ENCODE data around the gene COL23A1.

Gene COL23A1

DNA sequence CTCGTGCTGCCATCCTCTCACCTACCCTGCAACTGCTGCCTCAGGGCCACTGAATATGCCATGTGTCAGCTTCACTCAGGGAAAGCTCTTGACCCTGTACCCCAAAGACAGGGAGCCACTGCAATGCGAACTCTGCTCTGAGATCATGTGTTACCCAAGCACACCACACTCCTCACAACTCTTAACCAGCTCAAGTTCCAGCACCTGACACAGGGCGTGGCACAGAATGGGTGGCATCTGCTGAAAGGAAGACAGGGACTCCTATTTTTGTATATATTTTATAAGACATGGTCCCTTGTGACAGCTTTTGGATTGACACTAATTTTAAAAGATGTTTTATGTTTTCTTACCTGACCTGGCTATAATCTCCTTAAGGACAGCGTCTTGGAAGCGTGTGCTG is 368.3 kb downstream of the COL23A1 start:
- peaks cover 7% of the 10 kb centered on the region; the same call in 1 of the 2 replicates for H3K4me1 ChIP-seq (ENCODE audit: control insufficient read depth, insufficient read depth, low read length)
- no peak overlapping the region for H3K4me3 ChIP-seq (ENCODE audit: low read depth, low read length)
- H3K27ac ChIP-seq (ENCODE audit: low read depth, low read length), result no peak overlapping the region
- H3K36me3 ChIP-seq (ENCODE audit: control insufficient read depth, insufficient read depth, low read length), result peaks cover 53% of the 10 kb centered on the region
- no peaks in the 10 kb centered on the region for H3K9me3 ChIP-seq (ENCODE audit: control insufficient read depth, insufficient read depth, low read length)
- H3K27me3 ChIP-seq (ENCODE audit: control insufficient read depth, insufficient read depth, low read length), result no peaks in the 10 kb centered on the region
- H3K9ac ChIP-seq (ENCODE audit: low read depth, low read length), result no peak overlapping the region

DNA sequence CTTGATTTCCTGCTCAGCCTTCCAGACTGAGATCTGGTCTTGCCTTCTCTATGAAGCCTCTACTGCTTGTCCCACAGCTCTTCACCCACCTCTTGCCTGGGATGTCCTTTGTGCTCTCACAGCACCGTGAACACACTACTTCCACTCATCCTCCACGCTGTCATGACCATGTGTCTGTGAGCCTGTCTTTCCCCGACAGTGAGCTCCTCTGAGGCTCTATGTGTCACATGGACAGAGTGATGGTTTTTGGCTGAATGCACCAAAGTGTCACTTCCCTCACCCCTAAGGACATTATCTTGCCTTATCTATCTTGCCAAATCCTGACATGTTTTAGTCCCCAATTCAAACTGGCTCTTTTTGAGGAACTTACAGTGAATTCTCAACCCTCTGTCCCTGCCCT is 368.9 kb downstream of the COL23A1 start:
- Histone ChIP-seq H3K4me3 (ENCODE audit: low read depth, low read length) (no peak overlapping the region), H3K36me3 (ENCODE audit: control insufficient read depth, insufficient read depth, low read length) (peaks cover 54% of the 10 kb centered on the region), H3K4me1 (ENCODE audit: control insufficient read depth, insufficient read depth, low read length) (peaks cover 10% of the 10 kb centered on the region), H3K9ac (ENCODE audit: low read depth, low read length) (no peak overlapping the region), H3K9me3 (ENCODE audit: control insufficient read depth, insufficient read depth, low read length) (no peaks in the 10 kb centered on the region), H3K27me3 (ENCODE audit: control insufficient read depth, insufficient read depth, low read length) (no peaks in the 10 kb centered on the region), H3K27ac (ENCODE audit: low read depth, low read length) (no peak overlapping the region)

DNA sequence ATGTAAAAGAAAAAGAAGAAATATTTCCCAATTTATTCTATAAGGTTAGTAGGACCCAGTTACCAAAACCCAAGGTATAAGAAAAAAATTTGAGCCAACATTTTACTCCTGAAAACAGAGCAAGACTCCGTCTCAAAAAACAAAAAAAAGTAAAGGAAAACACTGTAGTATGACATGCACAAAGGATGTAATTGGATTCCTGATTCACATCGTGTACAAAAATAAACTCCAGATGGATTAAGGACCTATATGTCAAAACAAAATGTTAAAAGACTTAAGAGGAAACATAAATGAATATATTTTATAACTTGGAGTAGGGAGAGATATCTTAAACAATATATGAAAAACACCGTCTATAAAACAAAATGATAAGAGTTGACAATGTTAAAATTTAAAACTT is 371.4 kb downstream of the COL23A1 start:
- peaks cover 9% of the 10 kb centered on the region for H3K4me1 ChIP-seq (ENCODE audit: control insufficient read depth, insufficient read depth, low read length)
- H3K9ac ChIP-seq (ENCODE audit: low read depth, low read length), result no peak overlapping the region
- peaks cover 62% of the 10 kb centered on the region for H3K36me3 ChIP-seq (ENCODE audit: control insufficient read depth, insufficient read depth, low read length)
- H3K27me3 ChIP-seq (ENCODE audit: control insufficient read depth, insufficient read depth, low read length), result no peaks in the 10 kb centered on the region
- no peaks in the 10 kb centered on the region for H3K9me3 ChIP-seq (ENCODE audit: control insufficient read depth, insufficient read depth, low read length)
- no peak overlapping the region for H3K27ac ChIP-seq (ENCODE audit: low read depth, low read length)
- no peak overlapping the region for H3K4me3 ChIP-seq (ENCODE audit: low read depth, low read length)

DNA sequence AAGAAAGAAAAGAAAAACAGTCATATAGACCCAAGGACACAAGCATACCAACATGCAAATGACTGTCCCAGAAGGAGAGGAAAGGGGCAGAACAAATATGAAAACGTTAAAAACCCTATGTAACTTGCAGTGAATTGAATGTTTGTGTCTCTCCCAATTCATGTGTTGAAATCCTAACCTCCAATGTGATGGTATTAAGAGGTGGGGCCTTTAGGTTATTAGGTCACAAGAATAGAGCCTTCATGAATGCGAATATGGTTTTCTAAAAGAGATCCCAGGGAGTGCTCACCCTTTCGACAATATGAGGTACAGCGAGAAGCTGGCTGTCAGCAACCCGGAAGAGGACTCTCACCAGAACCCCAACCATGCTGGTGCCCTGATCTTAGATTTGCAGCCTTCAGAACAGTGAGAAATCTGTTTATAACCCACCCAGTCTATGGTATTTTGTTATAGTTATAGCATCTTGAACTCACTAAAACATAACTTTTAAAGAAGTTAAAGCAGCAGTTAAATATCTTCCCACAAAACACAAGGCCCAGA is 371.9 kb downstream of the COL23A1 start:
- H3K9ac ChIP-seq (ENCODE audit: low read depth, low read length), result no peak overlapping the region
- peaks cover 67% of the 10 kb centered on the region for H3K36me3 ChIP-seq (ENCODE audit: control insufficient read depth, insufficient read depth, low read length)
- H3K4me1 ChIP-seq (ENCODE audit: control insufficient read depth, insufficient read depth, low read length), result peaks cover 8% of the 10 kb centered on the region
- H3K9me3 ChIP-seq (ENCODE audit: control insufficient read depth, insufficient read depth, low read length), result no peaks in the 10 kb centered on the region
- H3K4me3 ChIP-seq (ENCODE audit: low read depth, low read length), result no peak overlapping the region
- H3K27me3 ChIP-seq (ENCODE audit: control insufficient read depth, insufficient read depth, low read length), result no peaks in the 10 kb centered on the region
- no peak overlapping the region for H3K27ac ChIP-seq (ENCODE audit: low read depth, low read length)

DNA sequence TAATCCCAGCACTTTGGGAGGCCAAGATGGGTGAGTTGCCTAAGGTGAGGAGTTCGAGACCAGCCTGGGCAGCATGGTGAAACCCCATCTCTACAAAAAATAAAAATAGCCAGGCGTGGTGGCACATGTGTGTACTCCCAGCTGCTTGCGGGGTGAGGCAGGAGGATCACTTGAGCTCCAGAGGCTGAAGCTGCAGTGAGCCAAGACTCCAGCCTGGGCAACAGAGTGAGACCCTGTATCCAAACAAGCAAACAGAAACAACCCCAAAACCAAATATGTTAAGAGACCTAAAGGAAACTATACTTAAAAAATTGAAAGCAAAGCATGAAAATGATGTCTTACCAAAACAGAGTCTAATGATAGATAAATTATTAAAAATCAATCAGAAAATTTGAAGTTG is 373.4 kb downstream of the COL23A1 start:
- Histone ChIP-seq H3K9ac (ENCODE audit: low read depth, low read length) (no peak overlapping the region), H3K4me3 (ENCODE audit: low read depth, low read length) (no peak overlapping the region), H3K4me1 (ENCODE audit: control insufficient read depth, insufficient read depth, low read length) (peaks cover 8% of the 10 kb centered on the region), H3K36me3 (ENCODE audit: control insufficient read depth, insufficient read depth, low read length) (peaks cover 77% of the 10 kb centered on the region), H3K27me3 (ENCODE audit: control insufficient read depth, insufficient read depth, low read length) (no peaks in the 10 kb centered on the region), H3K9me3 (ENCODE audit: control insufficient read depth, insufficient read depth, low read length) (no peaks in the 10 kb centered on the region), H3K27ac (ENCODE audit: low read depth, low read length) (no peak overlapping the region)

DNA sequence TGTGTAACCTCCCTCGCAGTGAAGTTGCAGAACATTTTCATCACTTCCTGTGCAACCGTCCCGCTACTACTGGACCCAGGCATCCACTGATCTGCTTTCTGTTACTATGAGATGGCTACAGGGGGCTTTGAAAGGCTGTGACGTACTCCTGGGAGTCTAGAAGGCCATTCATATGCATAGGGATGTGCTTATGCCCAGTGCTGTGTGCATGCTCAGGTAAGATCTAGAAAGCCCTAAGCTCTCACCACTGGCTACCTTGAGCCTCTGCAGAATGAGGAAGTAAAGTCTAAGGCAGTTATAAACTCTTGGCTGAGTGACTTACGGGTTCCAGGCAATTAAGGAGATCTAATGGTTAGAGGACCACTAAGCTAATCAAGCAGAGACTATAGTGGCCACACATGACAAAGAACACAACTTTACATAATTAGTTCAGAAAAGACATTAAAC is 374.1 kb downstream of the COL23A1 start:
- Histone ChIP-seq H3K36me3 (ENCODE audit: control insufficient read depth, insufficient read depth, low read length) (peaks cover 77% of the 10 kb centered on the region), H3K9ac (ENCODE audit: low read depth, low read length) (no peak overlapping the region), H3K9me3 (ENCODE audit: control insufficient read depth, insufficient read depth, low read length) (no peaks in the 10 kb centered on the region), H3K4me3 (ENCODE audit: low read depth, low read length) (no peak overlapping the region), H3K27me3 (ENCODE audit: control insufficient read depth, insufficient read depth, low read length) (no peaks in the 10 kb centered on the region), H3K27ac (ENCODE audit: low read depth, low read length) (no peak overlapping the region), H3K4me1 (ENCODE audit: control insufficient read depth, insufficient read depth, low read length) (peaks cover 8% of the 10 kb centered on the region)

DNA sequence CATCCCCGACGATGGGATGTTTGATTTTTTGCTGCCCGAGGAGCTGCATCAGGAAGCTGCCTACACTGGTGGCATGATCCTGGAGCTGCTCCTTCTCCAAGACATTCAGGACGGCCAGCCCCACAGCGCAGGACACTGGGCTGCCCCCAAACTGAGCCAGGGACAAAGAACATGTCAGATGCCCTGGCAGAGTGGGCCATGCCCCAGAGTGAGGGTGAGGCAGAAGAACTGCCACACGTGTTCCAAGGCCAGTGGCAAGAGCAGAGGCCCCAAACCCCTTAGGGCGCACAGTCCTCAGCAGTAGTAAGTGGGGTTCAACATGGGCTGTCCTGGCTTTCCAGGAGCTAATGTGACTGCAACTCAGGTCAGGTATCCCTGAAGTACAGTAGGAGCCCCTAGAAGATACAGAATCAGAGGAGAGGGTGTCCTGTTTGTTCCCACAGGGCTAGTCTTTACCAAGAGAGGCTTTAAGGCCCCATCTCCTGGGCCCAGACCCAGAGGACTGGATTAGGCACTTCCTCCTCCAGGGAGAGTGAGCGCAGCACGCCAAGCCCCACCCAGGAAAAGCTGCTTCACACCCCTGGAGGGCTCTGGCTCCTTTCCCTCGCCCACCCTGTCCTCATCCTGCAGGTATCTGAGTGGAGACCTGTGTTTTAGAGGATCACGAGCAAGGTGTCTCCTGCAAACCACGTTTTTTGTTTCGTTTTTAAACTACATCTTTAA is 374.8 kb downstream of the COL23A1 start:
- H3K9me3 ChIP-seq (ENCODE audit: control insufficient read depth, insufficient read depth, low read length), result no peaks in the 10 kb centered on the region
- H3K4me3 ChIP-seq (ENCODE audit: low read depth, low read length), result no peak overlapping the region
- H3K27ac ChIP-seq (ENCODE audit: low read depth, low read length), result peak overlapping the region; percentile 65
- H3K4me1 ChIP-seq (ENCODE audit: control insufficient read depth, insufficient read depth, low read length), result peaks cover 8% of the 10 kb centered on the region
- no peak overlapping the region for H3K9ac ChIP-seq (ENCODE audit: low read depth, low read length)
- no peaks in the 10 kb centered on the region for H3K27me3 ChIP-seq (ENCODE audit: control insufficient read depth, insufficient read depth, low read length)
- H3K36me3 ChIP-seq (ENCODE audit: control insufficient read depth, insufficient read depth, low read length), result peaks cover 77% of the 10 kb centered on the region

DNA sequence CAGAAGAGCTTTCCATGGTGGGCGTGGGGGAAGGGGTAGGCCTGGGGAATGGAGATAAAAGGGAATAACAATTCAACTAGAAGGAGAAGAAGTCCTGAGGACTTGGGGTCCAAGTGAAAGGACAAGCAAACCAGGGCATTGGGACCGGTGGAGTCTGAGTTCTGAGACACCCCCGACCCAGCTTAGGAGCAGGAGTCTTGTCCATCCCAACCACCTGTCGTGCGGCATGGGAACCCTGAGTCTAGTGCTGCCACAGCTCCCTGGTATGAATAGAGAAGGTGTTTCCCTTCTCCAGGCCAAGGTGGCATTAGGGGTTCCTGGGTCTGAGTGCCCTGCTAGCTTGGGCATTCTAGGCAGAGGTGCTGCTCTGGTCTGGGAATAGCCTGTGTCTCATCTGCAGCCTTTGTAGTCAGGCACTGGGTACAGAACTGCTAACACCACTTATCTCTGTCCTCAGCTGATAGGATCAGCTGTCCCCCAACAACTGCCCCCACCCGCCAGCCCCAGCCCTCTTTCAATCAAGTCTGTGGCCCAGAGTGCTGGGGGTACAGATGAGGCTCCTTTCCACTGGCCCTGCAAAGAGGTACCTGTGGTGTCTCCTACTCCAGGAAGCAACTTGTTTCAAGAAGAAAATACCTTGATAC is 375.9 kb downstream of the COL23A1 start:
- Histone ChIP-seq H3K9me3 (ENCODE audit: control insufficient read depth, insufficient read depth, low read length) (no peaks in the 10 kb centered on the region), H3K27ac (ENCODE audit: low read depth, low read length) (no peak overlapping the region), H3K36me3 (ENCODE audit: control insufficient read depth, insufficient read depth, low read length) (peaks cover 87% of the 10 kb centered on the region), H3K4me3 (ENCODE audit: low read depth, low read length) (no peak overlapping the region), H3K9ac (ENCODE audit: low read depth, low read length) (no peak overlapping the region), H3K4me1 (ENCODE audit: control insufficient read depth, insufficient read depth, low read length) (peaks cover 8% of the 10 kb centered on the region), H3K27me3 (ENCODE audit: control insufficient read depth, insufficient read depth, low read length) (no peaks in the 10 kb centered on the region)

DNA sequence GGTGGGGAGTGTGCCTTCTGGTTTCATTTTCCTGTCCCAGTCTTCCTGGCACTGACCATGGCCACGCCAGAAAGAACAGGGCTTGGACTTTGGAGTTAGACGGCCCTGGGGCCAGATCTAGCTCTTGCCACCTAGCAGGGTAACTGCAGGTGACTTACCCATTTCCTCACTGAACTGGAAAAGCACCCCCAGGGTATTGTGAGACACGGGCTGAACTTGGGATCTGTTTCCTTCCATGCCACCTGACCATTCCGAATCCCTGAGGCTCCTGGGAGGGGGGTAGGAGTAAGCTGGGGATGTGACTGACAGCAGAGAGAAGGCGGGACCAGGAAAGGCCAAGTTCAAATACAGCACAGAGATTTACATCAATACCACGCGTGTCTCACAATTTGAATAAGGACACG is 376.4 kb downstream of the COL23A1 start:
- H3K9me3 ChIP-seq (ENCODE audit: control insufficient read depth, insufficient read depth, low read length), result no peaks in the 10 kb centered on the region
- peak overlapping the region; percentile 46 for H3K27ac ChIP-seq (ENCODE audit: low read depth, low read length)
- H3K27me3 ChIP-seq (ENCODE audit: control insufficient read depth, insufficient read depth, low read length), result no peaks in the 10 kb centered on the region
- peaks cover 8% of the 10 kb centered on the region for H3K4me1 ChIP-seq (ENCODE audit: control insufficient read depth, insufficient read depth, low read length)
- peaks cover 91% of the 10 kb centered on the region for H3K36me3 ChIP-seq (ENCODE audit: control insufficient read depth, insufficient read depth, low read length)
- H3K9ac ChIP-seq (ENCODE audit: low read depth, low read length), result no peak overlapping the region
- no peak overlapping the region for H3K4me3 ChIP-seq (ENCODE audit: low read depth, low read length)

DNA sequence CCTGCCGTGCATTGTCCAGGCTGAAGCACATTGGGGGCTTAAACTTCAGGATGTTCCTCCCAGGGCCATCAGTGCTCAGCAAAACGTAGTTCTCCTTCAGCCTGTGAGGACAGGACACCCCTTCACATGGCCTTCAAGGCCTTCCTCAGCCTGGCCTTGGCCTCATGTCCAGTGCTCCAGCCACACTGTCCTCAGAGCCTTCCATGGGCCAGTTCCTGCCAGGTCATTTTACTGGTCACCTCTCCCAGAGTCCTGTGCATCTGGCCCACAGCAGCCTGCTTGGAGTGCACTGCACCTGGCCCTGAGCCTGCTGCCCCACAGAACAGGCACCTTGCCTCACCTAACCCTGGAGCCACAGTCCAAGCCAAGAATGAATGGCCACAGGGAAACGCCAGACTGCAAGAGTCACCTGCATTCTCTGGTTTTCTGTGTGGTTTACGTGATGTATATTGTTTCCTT is 377.2 kb downstream of the COL23A1 start:
- Histone ChIP-seq H3K4me1 (ENCODE audit: control insufficient read depth, insufficient read depth, low read length) (peaks cover 8% of the 10 kb centered on the region), H3K27ac (ENCODE audit: low read depth, low read length) (peak overlapping the region; percentile 16), H3K4me3 (ENCODE audit: low read depth, low read length) (no peak overlapping the region), H3K36me3 (ENCODE audit: control insufficient read depth, insufficient read depth, low read length) (peaks cover 91% of the 10 kb centered on the region), H3K9me3 (ENCODE audit: control insufficient read depth, insufficient read depth, low read length) (no peaks in the 10 kb centered on the region), H3K9ac (ENCODE audit: low read depth, low read length) (no peak overlapping the region), H3K27me3 (ENCODE audit: control insufficient read depth, insufficient read depth, low read length) (no peaks in the 10 kb centered on the region)

Data from HUES48 (cell line).